ENCODE measurements around the gene WNT1.

- TF ChIP-seq CTCF (IDR thresholded peaks at IDR 0.05; ENCODE audit: low read length) (peak; percentile 58), EZH2 (IDR thresholded peaks at IDR 0.05; ENCODE audit: borderline replicate concordance, low read length) (no peak)
Measured at GRCh38 chr12:48973941-48974673, 4.0 kb upstream of the WNT1 start.
